Ovary (tissue), 9 donors: ENCODE data around the gene MNT. TPM values are rescaled to one million over a fixed set of nuclear protein-coding genes. Genes with fewer than 3 reads are reported as not detected.

Experiments
- DNase-seq, 5 donors: peaks; one replicate each; pipeline ENCODE4 v3.0.0-alpha.2; 2019 to 2020
- H3K27ac ChIP-seq, 2 donors: fragments of 200-600 bp; one replicate each; pipeline versions ENCODE4 v1.5.1 to v1.8.0; 2019 to 2022
- H3K27me3 ChIP-seq: fragments of 200-600 bp; one replicate; pipeline ENCODE4 v1.8.0; 2022
- H3K36me3 ChIP-seq: fragments of 200-600 bp; sonication (generic); one replicate; pipeline ENCODE4 v1.5.1; 2019
- H3K4me1 ChIP-seq: one replicate; pipeline ENCODE4 v1.8.1; 2013; ENCODE audit warnings: mild to moderate bottlenecking, moderate library complexity; ENCODE audit not compliant: insufficient read depth
- H3K4me3 ChIP-seq: fragments of 200-600 bp; sonication (generic); one replicate; pipeline ENCODE4 v1.5.1; 2017
- H3K9me3 ChIP-seq, 2 donors: fragments of 200-600 bp in 1 of 2; sonication (generic) in 1 of 2; one replicate each; pipeline versions ENCODE4 v1.5.1 to v1.8.1; 2013 to 2019; ENCODE audit warnings: mild to moderate bottlenecking in 1 of 2, moderate library complexity in 1 of 2
- CTCF ChIP-seq, 3 donors: fragments of 450-650 bp in 2 of 3; fragments of 200-600 bp in 1 of 3; IDR thresholded peaks; one replicate each; pipeline versions ENCODE4 v1.5.1 to v1.8.0; 2016 to 2022; ENCODE audit warnings: antibody characterized with exemption in 3 of 3, mild to moderate bottlenecking in 1 of 3
- EP300 ChIP-seq: sonication (generic); formaldehyde crosslinking; IDR thresholded peaks from one replicate; pipeline ENCODE4 v1.6.1; 2017; ENCODE audit warnings: antibody characterized with exemption
- POLR2A ChIP-seq: fragments of 450-650 bp; IDR thresholded peaks from one replicate; pipeline ENCODE4 v1.6.1; 2017; ENCODE audit warnings: antibody characterized with exemption, mild to moderate bottlenecking, moderate library complexity
- WGBS, 3 donors: extraction: QIAGEN DNeasy Blood & Tissue Kit in 1 of 3; methylation state at CpG; one replicate each; pipeline versions ENCODE4 v1.1.5 to v1.1.7; 2013 to 2017; 5-methylcytosine and 5-hydroxymethylcytosine counted together
- intact Hi-C, 4 donors: fragments of 100-400 bp; cut with DNase I; formaldehyde crosslinking; loops; one replicate each; pipeline versions ENCODE4 v1.11.0 to v1.15.1; 2022 to 2023
- polyA plus RNA-seq, 2 donors: library from polyadenylated mRNA; stranded (reverse); fragments of 200-250 nt in 1 of 2; fragments of 350-450 nt in 1 of 2; fragmentation: Illumina TruSeq in 1 of 2; extraction: RNeasy Lipid Tissue Mini Kit (QIAGEN cat#74804) in 1 of 2; gene quantifications; one replicate each; pipeline ENCODE4 v1.2.3, GENCODE V29; 2013 to 2014
- total RNA-seq, 7 donors: library from RNA; depleted of rRNA in 2 of 7; stranded (reverse); fragments of >200 nt in 2 of 7; fragmentation: NEBNext Ultra II Directional in 3 of 7; extraction: Animal tissue kit (Norgen Biotek cat#: 25700) in 3 of 7; gene quantifications; one replicate each; pipeline versions ENCODE4 v1.1.0 to v1.2.4, GENCODE V29; 2016 to 2023
- donor health status: DM: no; HTN: no; CAD: no; lungs with moderate emphysema.
- donor health status: DM: no; HTN: no; CAD: no.
- donor health status: Bipolar disorder and iron deficiency.
- donor health status: DM: yes; HTN: yes; CAD: no.
- donor health status: DM: no; HTN: no; CAD: no.
- donor health status: DM: yes; HTN: yes; CAD: no.

Gene MNT
- total and polyA plus RNA-seq, 9 donors = 5.0 to 37.0 (median 24.2) TPM

- H3K36me3 ChIP-seq = no peaks in the 10 kb centered on the region
- no peak for TF ChIP-seq EP300
- TF ChIP-seq CTCF (IDR thresholded peaks at IDR 0.05) = no peak
- TF ChIP-seq POLR2A = no peak
- intact Hi-C loops = loop anchor here in 1 of 4 donors (10.0 kb wide), 1 partner anchor 48 kb away; no protein-coding TSS in a partner anchor
- peak in 2 of 5 donors; percentile 24 to 37 for DNase-seq
- WGBS, 3 donors = 60 to 68% (median 66%) methylated on average over 23 to 26 of the region's 26 CpGs
- no peaks in the 10 kb centered on the region for H3K27me3 ChIP-seq
- no peak overlapping the region for H3K4me3 ChIP-seq
- H3K4me1 ChIP-seq = no peaks in the 10 kb centered on the region
- H3K27ac ChIP-seq = no peak overlapping the region
- H3K9me3 ChIP-seq = no peaks in the 10 kb centered on the region
Observed at GRCh38 chr17:2366747-2367494, 33.9 kb downstream of the MNT start.

GRCh38 chr17:2365132-2365531, 35.7 kb downstream of the MNT start:
- 92 to 95% (median 92%) methylated on average over 20 of the region's 20 CpGs for WGBS, 3 donors

GRCh38 chr17:2364763-2365116, 36.1 kb downstream of the MNT start:
- WGBS, 3 donors = 86 to 92% (median 91%) methylated on average over 12 of the region's 12 CpGs
- intact Hi-C loops = loop anchor here in 1 of 4 donors (10.0 kb wide), 1 partner anchor 50 kb away; no protein-coding TSS in a partner anchor
- no peaks in the 10 kb centered on the region for H3K9me3 ChIP-seq
- H3K27ac ChIP-seq = no peak overlapping the region
- TF ChIP-seq EP300 = no peak
- no peak for TF ChIP-seq CTCF (IDR thresholded peaks at IDR 0.05)
- TF ChIP-seq POLR2A = no peak
- no peak overlapping the region for H3K4me3 ChIP-seq
- no peaks in the 10 kb centered on the region for H3K36me3 ChIP-seq
- H3K4me1 ChIP-seq = no peaks in the 10 kb centered on the region
- no peak for DNase-seq
- no peaks in the 10 kb centered on the region for H3K27me3 ChIP-seq

More at GRCh38 chr17:2365132-2365531, 35.7 kb downstream of the MNT start:
- TF ChIP-seq CTCF (IDR thresholded peaks at IDR 0.05) = no peak
- TF ChIP-seq POLR2A = no peak
- no peak for TF ChIP-seq EP300
- Histone ChIP-seq H3K4me3 (no peak overlapping the region), H3K36me3 (no peaks in the 10 kb centered on the region), H3K27ac (no peak overlapping the region), H3K27me3 (no peaks in the 10 kb centered on the region), H3K4me1 (no peaks in the 10 kb centered on the region), H3K9me3 (no peaks in the 10 kb centered on the region)
- DNase-seq = no peak
- intact Hi-C loops = loop anchor here in 1 of 4 donors (10.0 kb wide), 1 partner anchor 50 kb away; no protein-coding TSS in a partner anchor

- intact Hi-C loops = loop anchor here in 1 of 4 donors (10.0 kb wide), 1 partner anchor 51 kb away; no protein-coding TSS in a partner anchor
- Histone ChIP-seq H3K4me1 (no peaks in the 10 kb centered on the region), H3K27me3 (no peaks in the 10 kb centered on the region), H3K4me3 (no peak overlapping the region), H3K9me3 (no peaks in the 10 kb centered on the region), H3K36me3 (no peaks in the 10 kb centered on the region), H3K27ac (no peak overlapping the region)
- 67% methylated on average over 26 of the region's 26 CpGs for WGBS, 3 donors
- DNase-seq = no peak
- TF ChIP-seq POLR2A (no peak), CTCF (IDR thresholded peaks at IDR 0.05) (no peak), EP300 (no peak)
Observed at GRCh38 chr17:2363851-2364762, 36.8 kb downstream of the MNT start.
